ENCODE measurements around the gene C9orf72. TPM values are rescaled to one million over a fixed set of nuclear protein-coding genes. Genes with fewer than 3 reads are reported as not detected.

C9orf72 gene
- total RNA-seq: 5.5 and 9.8 TPM in 2 replicates

GRCh38 chr9:27572918-27573633, at the start of gene C9orf72:
Gene C9orf72, minus strand, starts transcription at chr9:27573481. Its CDS starts 6,361 bp downstream, at chr9:27567120.

GRCh38 chr9:27529316-27530278, 43.7 kb downstream of the C9orf72 start, which contains the start of gene MOB3B:
Gene MOB3B, minus strand, starts transcription at chr9:27529814. Its CDS starts 74,264 bp downstream, at chr9:27455550.

GRCh38 chr9:27524236-27524635, 49.0 kb downstream of the C9orf72 start, which contains the start of gene IFNK:
Gene IFNK, plus strand, starts transcription at chr9:27524290. Its CDS starts 47 bp downstream, at chr9:27524337.

Other genes with a start within 250 kb of the C9orf72 start
- gene IFNK, start 49.2 kb downstream of the C9orf72 start, total RNA-seq: 2.2 and 4.3 TPM in 2 replicates
- 12.5 and 14.0 TPM in 2 replicates for gene MOB3B, start 43.7 kb downstream of the C9orf72 start, total RNA-seq

Data from hair follicular keratinocyte (primary cell).